Endothelial cell of umbilical vein (primary cell): ENCODE measurements around the gene FSIP1.

Experiments used
- EZH2 ChIP-seq: IDR thresholded peaks from 2 replicates; pipeline ENCODE4 v1.6.1; 2012; ENCODE audit warnings: borderline replicate concordance, low read depth, mild to moderate bottlenecking, moderate library complexity, low read length, inconsistent platforms; ENCODE audit not compliant: severe bottlenecking
- JUN ChIP-seq: IDR thresholded peaks from 2 replicates; pipeline ENCODE4 v1.6.1; 2011; ENCODE audit warnings: borderline replicate concordance, low read depth; ENCODE audit not compliant: insufficient read length, insufficient read depth
- POLR2A ChIP-seq: IDR thresholded peaks from 2 replicates; pipeline ENCODE4 v1.6.1; 2012; ENCODE audit warnings: low read depth, mild to moderate bottlenecking, control low read depth, low read length
- TF ChIP-seq, protein P1 (sequence below): IDR thresholded peaks from 2 replicates; pipeline ENCODE4 v1.6.1; 2011; ENCODE audit not compliant: insufficient read depth, insufficient read length
- TF ChIP-seq, protein P2 (sequence below), 2 donors: IDR thresholded peaks; 1 replicate in 1 of 2; 2 replicates in 1 of 2; pipeline ENCODE4 v1.5.1; 2011; ENCODE audit warnings: low read length in 2 of 2, mild to moderate bottlenecking in 2 of 2, moderate library complexity in 2 of 2, control low read depth in 1 of 2, inconsistent platforms in 1 of 2, low read depth in 1 of 2; ENCODE audit not compliant: insufficient read depth in 1 of 2; ENCODE audit errors: extremely low read depth in 1 of 2

DNA sequence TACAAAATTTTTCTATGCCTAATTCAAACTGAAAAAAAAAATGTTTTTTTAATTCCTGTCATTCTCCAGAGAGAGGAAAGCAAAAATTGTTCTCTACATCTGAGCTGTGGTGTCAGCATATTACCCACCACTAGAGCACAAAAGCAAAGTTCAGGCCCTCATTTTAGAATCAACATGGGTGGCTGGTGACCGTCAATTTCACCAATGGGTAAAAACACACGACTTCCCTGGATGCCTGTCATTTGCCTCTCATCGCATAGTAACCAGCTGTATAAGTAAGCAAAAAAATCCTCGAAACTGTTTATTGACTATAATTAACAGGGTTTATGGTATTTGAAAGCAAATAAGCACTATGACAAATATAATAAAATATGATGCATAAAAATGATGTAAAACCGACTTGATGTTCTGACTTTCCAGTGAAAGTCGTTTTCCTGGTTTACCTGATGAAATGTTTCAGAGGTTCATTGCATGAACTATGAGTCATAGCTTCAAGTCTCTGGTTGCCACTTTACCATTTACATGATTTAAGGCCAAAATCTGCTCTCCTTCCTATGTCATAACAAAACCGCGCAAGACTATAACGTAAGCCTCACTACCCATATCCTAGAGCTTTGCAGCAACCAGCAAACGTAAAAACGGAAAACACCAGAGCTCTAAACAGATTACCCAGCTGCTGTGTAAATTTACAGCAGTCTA lies 141.3 kb downstream of the FSIP1 start:
- TF ChIP-seq POLR2A (no peak), JUN (peak; percentile 20), EZH2 (no peak)
- TF ChIP-seq, protein P1, sequence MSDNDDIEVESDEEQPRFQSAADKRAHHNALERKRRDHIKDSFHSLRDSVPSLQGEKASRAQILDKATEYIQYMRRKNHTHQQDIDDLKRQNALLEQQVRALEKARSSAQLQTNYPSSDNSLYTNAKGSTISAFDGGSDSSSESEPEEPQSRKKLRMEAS: no peak
- TF ChIP-seq, protein P2, sequence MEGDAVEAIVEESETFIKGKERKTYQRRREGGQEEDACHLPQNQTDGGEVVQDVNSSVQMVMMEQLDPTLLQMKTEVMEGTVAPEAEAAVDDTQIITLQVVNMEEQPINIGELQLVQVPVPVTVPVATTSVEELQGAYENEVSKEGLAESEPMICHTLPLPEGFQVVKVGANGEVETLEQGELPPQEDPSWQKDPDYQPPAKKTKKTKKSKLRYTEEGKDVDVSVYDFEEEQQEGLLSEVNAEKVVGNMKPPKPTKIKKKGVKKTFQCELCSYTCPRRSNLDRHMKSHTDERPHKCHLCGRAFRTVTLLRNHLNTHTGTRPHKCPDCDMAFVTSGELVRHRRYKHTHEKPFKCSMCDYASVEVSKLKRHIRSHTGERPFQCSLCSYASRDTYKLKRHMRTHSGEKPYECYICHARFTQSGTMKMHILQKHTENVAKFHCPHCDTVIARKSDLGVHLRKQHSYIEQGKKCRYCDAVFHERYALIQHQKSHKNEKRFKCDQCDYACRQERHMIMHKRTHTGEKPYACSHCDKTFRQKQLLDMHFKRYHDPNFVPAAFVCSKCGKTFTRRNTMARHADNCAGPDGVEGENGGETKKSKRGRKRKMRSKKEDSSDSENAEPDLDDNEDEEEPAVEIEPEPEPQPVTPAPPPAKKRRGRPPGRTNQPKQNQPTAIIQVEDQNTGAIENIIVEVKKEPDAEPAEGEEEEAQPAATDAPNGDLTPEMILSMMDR (IDR thresholded peaks at IDR 0.05; ENCODE audit: extremely low read depth in 1 of 2, insufficient read depth in 1 of 2, low read depth in 1 of 2, low read length in 2 of 2): no peak
